Measurements from ENCODE around the gene MEIS3.
"Not testable (repeated sequence)": the region's sequence is repeated elsewhere in the genome, so short reads cannot be mapped to it uniquely, and the experiment has no call there.

DNA sequence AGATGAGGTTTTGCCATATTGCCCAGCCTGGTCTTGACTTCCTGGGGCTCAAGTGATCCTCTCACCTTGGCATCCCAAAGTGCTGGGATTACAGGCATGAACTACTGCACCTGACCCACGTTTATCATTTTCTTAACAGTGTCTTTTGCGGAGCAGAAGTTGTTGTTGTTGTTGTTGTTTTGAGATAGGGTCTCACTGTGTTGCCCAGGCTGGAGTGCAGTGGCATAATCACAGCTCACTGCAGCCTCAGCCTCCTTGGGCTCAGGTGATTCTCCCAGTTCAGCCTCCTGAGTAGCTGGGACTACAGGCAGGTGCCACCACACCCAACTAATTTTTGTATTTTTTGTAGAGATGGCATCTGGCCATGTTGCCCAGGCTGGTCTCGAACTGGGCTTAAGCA, 31.7 kb downstream of the MEIS3 start:
- TF ChIP-seq TCF7L2 (IDR thresholded peaks at IDR 0.05; ENCODE audit: borderline replicate concordance, extremely low read depth, insufficient read depth, insufficient read length); EGR1 (IDR thresholded peaks at IDR 0.05; ENCODE audit: low read depth); SIN3A (IDR thresholded peaks at IDR 0.05; ENCODE audit: low read depth); EZH2 (IDR thresholded peaks at IDR 0.05); CBX3 (IDR thresholded peaks at IDR 0.05; ENCODE audit: low read depth); SP1 (IDR thresholded peaks at IDR 0.05; ENCODE audit: low read depth): not testable (repeated sequence)
- TF ChIP-seq, protein P1, sequence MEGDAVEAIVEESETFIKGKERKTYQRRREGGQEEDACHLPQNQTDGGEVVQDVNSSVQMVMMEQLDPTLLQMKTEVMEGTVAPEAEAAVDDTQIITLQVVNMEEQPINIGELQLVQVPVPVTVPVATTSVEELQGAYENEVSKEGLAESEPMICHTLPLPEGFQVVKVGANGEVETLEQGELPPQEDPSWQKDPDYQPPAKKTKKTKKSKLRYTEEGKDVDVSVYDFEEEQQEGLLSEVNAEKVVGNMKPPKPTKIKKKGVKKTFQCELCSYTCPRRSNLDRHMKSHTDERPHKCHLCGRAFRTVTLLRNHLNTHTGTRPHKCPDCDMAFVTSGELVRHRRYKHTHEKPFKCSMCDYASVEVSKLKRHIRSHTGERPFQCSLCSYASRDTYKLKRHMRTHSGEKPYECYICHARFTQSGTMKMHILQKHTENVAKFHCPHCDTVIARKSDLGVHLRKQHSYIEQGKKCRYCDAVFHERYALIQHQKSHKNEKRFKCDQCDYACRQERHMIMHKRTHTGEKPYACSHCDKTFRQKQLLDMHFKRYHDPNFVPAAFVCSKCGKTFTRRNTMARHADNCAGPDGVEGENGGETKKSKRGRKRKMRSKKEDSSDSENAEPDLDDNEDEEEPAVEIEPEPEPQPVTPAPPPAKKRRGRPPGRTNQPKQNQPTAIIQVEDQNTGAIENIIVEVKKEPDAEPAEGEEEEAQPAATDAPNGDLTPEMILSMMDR (IDR thresholded peaks at IDR 0.05 in 2 of 3, conservative IDR thresholded peaks at IDR 0.05 in 1 of 3; ENCODE audit: borderline replicate concordance in 1 of 3, insufficient read depth in 1 of 3, low read depth in 2 of 3, low read length in 2 of 3): not testable (repeated sequence)
